CD4-positive, alpha-beta memory T cell (primary cell): ENCODE results near the gene PDGFB. TPM values are rescaled to one million over a fixed set of nuclear protein-coding genes. Genes with fewer than 3 reads are reported as not detected.

ENCODE experiments used
- CTCF ChIA-PET: fragments of 350-600 bp; sonication (Branson Sonifier 250); formaldehyde crosslinking; loops from one replicate; lab custom pipeline; 2021; ENCODE audit warnings: inconsistent platforms; ENCODE audit not compliant: partially characterized antibody; lab: Charles Lee
- POLR2A ChIA-PET: fragments of 350-600 bp; sonication (Branson Sonifier 250); formaldehyde crosslinking; loops from one replicate; lab custom pipeline; 2021; ENCODE audit not compliant: partially characterized antibody; lab: Charles Lee
- DNase-seq, 5 donors: peaks; one replicate each; pipeline versions ENCODE4 v3.0.0 to v3.0.0-alpha.2; 2020 to 2022; ENCODE audit warnings: mixed read lengths in 1 of 5
- H3K27ac ChIP-seq: one replicate; pipeline ENCODE4 v1.7.0; 2013; ENCODE audit warnings: low read depth, low read length
- H3K27me3 ChIP-seq: 2 replicates; pipeline ENCODE4 v1.7.0; 2013; ENCODE audit warnings: mild to moderate bottlenecking, low read length, moderate library complexity; ENCODE audit not compliant: insufficient read depth
- H3K36me3 ChIP-seq: 2 replicates; pipeline ENCODE4 v1.7.0; 2013; ENCODE audit warnings: mild to moderate bottlenecking, low read length, moderate library complexity; ENCODE audit not compliant: insufficient read depth
- H3K4me1 ChIP-seq: 2 replicates; pipeline ENCODE4 v1.7.0; 2013; ENCODE audit warnings: mild to moderate bottlenecking, low read length, moderate library complexity; ENCODE audit not compliant: insufficient read depth
- H3K4me3 ChIP-seq, 2 donors: one replicate each; pipeline ENCODE4 v1.7.0; 2013; ENCODE audit warnings: low read length in 2 of 2, mild to moderate bottlenecking in 1 of 2
- H3K9me3 ChIP-seq, 2 donors: one replicate each; pipeline ENCODE4 v1.7.0; 2013; ENCODE audit warnings: low read length in 2 of 2, control low read depth in 1 of 2; ENCODE audit not compliant: control insufficient read depth in 1 of 2
- H3K27ac Mint-ChIP-seq, 7 donors: one replicate each; pipeline ENCODE4 v1.8.0; 2020 to 2021; ENCODE audit warnings: mixed read lengths in 7 of 7, mild to moderate bottlenecking in 6 of 7, inconsistent platforms in 3 of 7, moderate library complexity in 3 of 7
- H3K27me3 Mint-ChIP-seq, 2 donors: one replicate each; pipeline ENCODE4 v1.8.0; 2020 to 2021; ENCODE audit warnings: mixed read lengths in 2 of 2
- H3K36me3 Mint-ChIP-seq, 2 donors: one replicate each; pipeline ENCODE4 v1.8.0; 2020 to 2021; ENCODE audit warnings: mixed read lengths in 2 of 2, inconsistent platforms in 1 of 2, mild to moderate bottlenecking in 1 of 2
- H3K4me1 Mint-ChIP-seq, 4 donors: one replicate each; pipeline ENCODE4 v1.8.0; 2020 to 2021; ENCODE audit warnings: mixed read lengths in 4 of 4, mild to moderate bottlenecking in 1 of 4
- H3K4me3 Mint-ChIP-seq, 8 donors: one replicate each; pipeline ENCODE4 v1.8.0; 2020 to 2021; ENCODE audit warnings: mixed read lengths in 8 of 8, mild to moderate bottlenecking in 7 of 8, moderate library complexity in 6 of 8, inconsistent platforms in 3 of 8
- H3K9me3 Mint-ChIP-seq, 8 donors: one replicate each; pipeline ENCODE4 v1.8.0; 2020 to 2021; ENCODE audit warnings: mixed read lengths in 8 of 8, mild to moderate bottlenecking in 5 of 8, inconsistent platforms in 3 of 8, moderate library complexity in 1 of 8
- intact Hi-C: fragments of 100-400 bp; cut with micrococcal nuclease; formaldehyde crosslinking; loops from one replicate; pipeline ENCODE4 v1.15.1; 2023
- polyA plus RNA-seq, 2 donors: library from polyadenylated mRNA; unstranded; fragments of 300-500 nt; fragmentation: Illumina TruSeq; gene quantifications; one replicate each; pipeline ENCODE4 v1.2.3, GENCODE V29; 2021
- total RNA-seq, 2 experiments: library from RNA; stranded (reverse); gene quantifications; one replicate each; pipeline ENCODE4 v1.2.3, GENCODE V29; 2021

Gene PDGFB
- total and polyA plus RNA-seq, 4 experiments from 2014 or later, result 6.8 to 16.9 (median 13.6) TPM

DNA sequence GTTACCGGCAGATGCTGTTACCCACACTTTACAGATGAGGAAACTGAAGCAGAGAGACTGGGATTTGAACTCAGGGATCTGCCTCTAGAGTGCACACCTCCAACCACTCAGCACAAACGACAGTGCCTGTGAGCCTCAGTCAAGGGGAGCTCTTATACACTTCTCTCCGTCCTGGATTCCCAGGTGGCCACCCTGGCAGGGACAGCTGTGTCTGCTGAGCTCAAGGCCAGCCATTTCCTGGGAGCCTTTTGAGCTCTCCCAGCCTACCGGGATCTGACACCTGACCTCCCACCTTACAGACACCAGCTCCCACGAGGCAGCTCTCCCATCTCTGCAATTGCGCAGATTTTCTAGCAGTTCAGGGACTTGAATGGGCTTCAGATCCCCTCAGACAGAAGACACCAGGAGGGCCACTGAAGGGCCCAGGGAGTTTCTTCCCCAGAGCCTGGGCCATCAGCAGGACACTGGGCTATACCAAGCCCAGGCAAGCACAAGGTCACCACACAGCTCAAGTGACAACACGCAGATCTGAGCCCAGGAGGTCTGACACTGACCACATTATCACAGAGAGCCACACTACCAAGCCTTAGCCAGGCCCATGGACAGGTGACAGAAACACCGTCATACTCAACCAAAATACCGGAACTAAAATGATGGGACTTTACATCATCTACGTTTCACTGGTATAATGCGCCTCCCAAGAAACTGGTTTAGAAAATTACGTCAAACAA lies 17.1 kb downstream of the PDGFB start:
- Mint-ChIP-seq H3K27me3 (peaks cover 0 to 4% of the 10 kb centered on the region in 2 donors), H3K27ac (peak overlapping the region in 1 of 7 donors; percentile 22), H3K4me3 (no peak overlapping the region), H3K9me3 (no peaks in the 10 kb centered on the region), H3K4me1 (peaks cover 0 to 3% (median under 1%) of the 10 kb centered on the region in 4 donors), H3K36me3 (peaks cover 39 to 65% of the 10 kb centered on the region in 2 donors)
- Histone ChIP-seq H3K36me3 (peaks cover 20% of the 10 kb centered on the region), H3K4me1 (no peaks in the 10 kb centered on the region), H3K4me3 (no peak overlapping the region), H3K27ac (no peak overlapping the region), H3K27me3 (no peaks in the 10 kb centered on the region), H3K9me3 (no peaks in the 10 kb centered on the region)
- POLR2A ChIA-PET, result interaction anchor here (1.7 kb wide), 1 partner anchor 13 kb away, joined by 7 read pairs; no protein-coding TSS in a partner anchor
- no peak for DNase-seq
- CTCF ChIA-PET, result no interaction called here
- intact Hi-C loops, result no loop called here

DNA sequence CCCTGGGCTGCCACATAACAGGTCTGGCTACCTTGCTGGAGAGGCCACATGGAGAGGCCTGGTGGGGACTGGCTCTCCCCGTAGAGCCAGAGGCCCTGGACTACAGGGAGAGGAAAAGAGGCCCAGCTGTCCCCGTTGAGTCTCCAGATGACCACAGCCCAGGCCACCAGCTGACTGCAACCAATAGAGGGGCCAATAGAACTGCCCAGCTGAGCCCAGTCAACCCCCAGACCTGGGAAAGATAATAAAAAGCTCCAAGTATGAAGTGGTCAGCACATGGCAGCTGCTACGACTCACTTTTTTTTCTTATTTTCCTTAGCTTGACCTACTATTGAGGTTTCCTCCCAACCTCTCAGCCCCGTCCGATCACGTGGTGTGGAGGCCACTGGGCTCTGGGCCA lies 18.4 kb downstream of the PDGFB start:
- Mint-ChIP-seq H3K27ac (no peak overlapping the region), H3K27me3 (peaks cover 0 to 2% of the 10 kb centered on the region in 2 donors), H3K9me3 (peaks cover 0 to 2% (median 0%) of the 10 kb centered on the region in 8 donors), H3K4me1 (peaks cover 0 to 3% (median under 1%) of the 10 kb centered on the region in 4 donors), H3K36me3 (peaks cover 45 to 63% of the 10 kb centered on the region in 2 donors), H3K4me3 (no peak overlapping the region)
- Histone ChIP-seq H3K4me1 (no peaks in the 10 kb centered on the region), H3K4me3 (no peak overlapping the region), H3K27me3 (no peaks in the 10 kb centered on the region), H3K9me3 (no peaks in the 10 kb centered on the region), H3K36me3 (peaks cover 16% of the 10 kb centered on the region), H3K27ac (no peak overlapping the region)
- intact Hi-C loops, result no loop called here
- ChIA-PET CTCF (no interaction called here), POLR2A (interaction anchor here (1.7 kb wide), 1 partner anchor 15 kb away, joined by 7 read pairs; no protein-coding TSS in a partner anchor)
- DNase-seq, result no peak

- H3K27me3 ChIP-seq, result no peaks in the 10 kb centered on the region
- intact Hi-C loops, result no loop called here
- H3K27ac ChIP-seq, result no peak overlapping the region
- Mint-ChIP-seq H3K9me3 (peaks cover 0 to 3% (median 0%) of the 10 kb centered on the region in 8 donors), H3K4me3 (no peak overlapping the region), H3K4me1 (peaks cover 0 to 6% (median 3%) of the 10 kb centered on the region in 4 donors), H3K27ac (no peak overlapping the region), H3K27me3 (peaks cover 0 to 2% of the 10 kb centered on the region in 2 donors), H3K36me3 (peaks cover 49 to 58% of the 10 kb centered on the region in 2 donors)
- ChIA-PET POLR2A (interaction anchor here (0.9 kb wide), 1 partner anchor 51 kb away, joined by 3 read pairs; no protein-coding TSS in a partner anchor), CTCF (no interaction called here)
- peaks cover 12% of the 10 kb centered on the region for H3K36me3 ChIP-seq
- H3K4me3 ChIP-seq, result no peak overlapping the region
- no peak for DNase-seq
- H3K9me3 ChIP-seq, result no peaks in the 10 kb centered on the region
- H3K4me1 ChIP-seq, result no peaks in the 10 kb centered on the region
Measured at GRCh38 chr22:39225591-39225990, 19.2 kb downstream of the PDGFB start.

GRCh38 chr22:39224550-39224949 lies 20.2 kb downstream of the PDGFB start:
- Histone ChIP-seq H3K36me3 (peaks cover 5% of the 10 kb centered on the region), H3K4me3 (no peak overlapping the region), H3K27ac (no peak overlapping the region), H3K9me3 (no peaks in the 10 kb centered on the region), H3K27me3 (no peaks in the 10 kb centered on the region), H3K4me1 (no peaks in the 10 kb centered on the region)
- ChIA-PET POLR2A (interaction anchor here (1.4 to 3.4 kb wide), 2 partner anchors 17 to 94 kb away, joined by 5 to 11 read pairs; partner anchors contain the start of gene RPL3), CTCF (no interaction called here)
- intact Hi-C loops, result no loop called here
- Mint-ChIP-seq H3K27ac (peak overlapping the region in 1 of 7 donors; percentile 66), H3K9me3 (peaks cover 0 to 3% (median 0%) of the 10 kb centered on the region in 8 donors), H3K36me3 (peaks cover 46 to 53% of the 10 kb centered on the region in 2 donors), H3K4me3 (no peak overlapping the region), H3K27me3 (no peaks in the 10 kb centered on the region), H3K4me1 (peaks cover 0 to 11% (median 3%) of the 10 kb centered on the region in 4 donors)
- DNase-seq, result no peak

- ChIA-PET CTCF (no interaction called here), POLR2A (interaction anchor here (1.2 to 3.4 kb wide), 3 partner anchors 9 to 96 kb away, joined by 3 to 11 read pairs (median 5); partner anchors contain the start of gene RPL3)
- peaks cover 0 to 3% (median 0%) of the 10 kb centered on the region in 8 donors for H3K9me3 Mint-ChIP-seq
- peak overlapping the region in 1 of 8 donors; percentile 8 for H3K4me3 Mint-ChIP-seq
- no peaks in the 10 kb centered on the region for H3K27me3 ChIP-seq
- H3K4me1 Mint-ChIP-seq, result peaks cover 0 to 11% (median 3%) of the 10 kb centered on the region in 4 donors
- intact Hi-C loops, result no loop called here
- H3K36me3 Mint-ChIP-seq, result peaks cover 40 to 44% of the 10 kb centered on the region in 2 donors
- peak in 1 of 5 donors; percentile 32 for DNase-seq
- peaks cover 5% of the 10 kb centered on the region for H3K36me3 ChIP-seq
- H3K27ac ChIP-seq, result no peak overlapping the region
- H3K9me3 ChIP-seq, result no peaks in the 10 kb centered on the region
- H3K4me1 ChIP-seq, result no peaks in the 10 kb centered on the region
- no peak overlapping the region for H3K4me3 ChIP-seq
- peak overlapping the region in 5 of 7 donors; percentile 25 to 80 (median 57) for H3K27ac Mint-ChIP-seq
- no peaks in the 10 kb centered on the region for H3K27me3 Mint-ChIP-seq
Measured at GRCh38 chr22:39223091-39223710, 21.6 kb downstream of the PDGFB start.

GRCh38 chr22:39221999-39222686 lies 22.6 kb downstream of the PDGFB start:
- CTCF ChIA-PET, result interaction anchor here (1.1 kb wide), 1 partner anchor 51 kb away, joined by 5 read pairs; no protein-coding TSS in a partner anchor
- Mint-ChIP-seq H3K4me1 (peaks cover 0 to 11% (median 3%) of the 10 kb centered on the region in 4 donors), H3K9me3 (peaks cover 0 to 3% (median 0%) of the 10 kb centered on the region in 8 donors), H3K27ac (no peak overlapping the region), H3K36me3 (peaks cover 34 to 36% of the 10 kb centered on the region in 2 donors), H3K4me3 (no peak overlapping the region), H3K27me3 (no peaks in the 10 kb centered on the region)
- POLR2A ChIA-PET, result interaction anchor here (1.2 to 3.4 kb wide), 4 partner anchors 10 to 97 kb away, joined by 3 to 11 read pairs (median 5); partner anchors contain the start of gene RPL3
- intact Hi-C loops, result no loop called here
- Histone ChIP-seq H3K27ac (no peak overlapping the region), H3K9me3 (no peaks in the 10 kb centered on the region), H3K27me3 (no peaks in the 10 kb centered on the region), H3K4me3 (no peak overlapping the region), H3K4me1 (no peaks in the 10 kb centered on the region), H3K36me3 (peaks cover 5% of the 10 kb centered on the region)
- no peak for DNase-seq
